VCaP (cell line): ENCODE data around the gene SLC4A1.

ENCODE experiments used
- H3K27ac ChIP-seq: fragments of 450-650 bp; 2 replicates; pipeline ENCODE4 v1.5.1; 2017
- TF ChIP-seq, protein P1 (sequence below): fragments of 450-650 bp; conservative IDR thresholded peaks from 2 replicates; pipeline ENCODE4 v1.5.1; 2017; ENCODE audit warnings: mild to moderate bottlenecking, moderate library complexity

Gene SLC4A1

DNA sequence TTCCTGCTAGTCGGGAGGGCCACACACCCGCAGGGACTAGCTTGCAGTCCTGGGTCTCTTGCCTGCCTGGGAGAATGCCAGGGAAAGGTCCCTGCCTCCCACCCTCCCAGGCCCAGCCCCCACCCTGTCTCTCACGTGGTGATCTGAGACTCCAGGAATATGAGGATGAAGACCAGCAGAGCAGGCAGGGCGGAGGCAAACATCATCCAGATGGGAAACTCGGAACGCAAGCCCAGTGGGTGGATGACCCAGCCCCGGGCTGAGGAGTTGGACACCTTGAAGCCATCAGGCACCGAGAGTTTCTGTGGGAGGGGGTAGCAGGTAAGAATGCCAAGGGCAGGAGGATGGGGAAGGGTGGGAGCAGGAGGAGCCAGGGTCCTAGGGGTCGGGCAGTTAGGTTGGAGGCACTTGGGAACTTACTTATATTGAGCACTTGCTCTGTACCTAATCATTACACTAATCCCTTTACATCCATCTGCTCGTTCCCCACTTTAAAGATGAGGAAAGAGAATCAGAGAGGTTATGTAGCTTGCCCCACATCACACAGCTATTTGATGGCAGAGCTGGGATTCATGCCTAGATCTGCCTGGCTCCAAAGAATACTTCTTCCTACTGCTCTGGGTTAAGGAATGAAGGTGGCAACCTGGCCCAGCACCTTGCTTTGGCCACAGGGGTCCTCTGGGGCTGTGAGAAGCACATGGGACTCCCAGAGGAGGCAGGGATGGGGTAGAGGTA is 13.4 kb downstream of the SLC4A1 start:
- TF ChIP-seq, protein P1, sequence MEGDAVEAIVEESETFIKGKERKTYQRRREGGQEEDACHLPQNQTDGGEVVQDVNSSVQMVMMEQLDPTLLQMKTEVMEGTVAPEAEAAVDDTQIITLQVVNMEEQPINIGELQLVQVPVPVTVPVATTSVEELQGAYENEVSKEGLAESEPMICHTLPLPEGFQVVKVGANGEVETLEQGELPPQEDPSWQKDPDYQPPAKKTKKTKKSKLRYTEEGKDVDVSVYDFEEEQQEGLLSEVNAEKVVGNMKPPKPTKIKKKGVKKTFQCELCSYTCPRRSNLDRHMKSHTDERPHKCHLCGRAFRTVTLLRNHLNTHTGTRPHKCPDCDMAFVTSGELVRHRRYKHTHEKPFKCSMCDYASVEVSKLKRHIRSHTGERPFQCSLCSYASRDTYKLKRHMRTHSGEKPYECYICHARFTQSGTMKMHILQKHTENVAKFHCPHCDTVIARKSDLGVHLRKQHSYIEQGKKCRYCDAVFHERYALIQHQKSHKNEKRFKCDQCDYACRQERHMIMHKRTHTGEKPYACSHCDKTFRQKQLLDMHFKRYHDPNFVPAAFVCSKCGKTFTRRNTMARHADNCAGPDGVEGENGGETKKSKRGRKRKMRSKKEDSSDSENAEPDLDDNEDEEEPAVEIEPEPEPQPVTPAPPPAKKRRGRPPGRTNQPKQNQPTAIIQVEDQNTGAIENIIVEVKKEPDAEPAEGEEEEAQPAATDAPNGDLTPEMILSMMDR, result no peak
- H3K27ac ChIP-seq, result no peak overlapping the region

DNA sequence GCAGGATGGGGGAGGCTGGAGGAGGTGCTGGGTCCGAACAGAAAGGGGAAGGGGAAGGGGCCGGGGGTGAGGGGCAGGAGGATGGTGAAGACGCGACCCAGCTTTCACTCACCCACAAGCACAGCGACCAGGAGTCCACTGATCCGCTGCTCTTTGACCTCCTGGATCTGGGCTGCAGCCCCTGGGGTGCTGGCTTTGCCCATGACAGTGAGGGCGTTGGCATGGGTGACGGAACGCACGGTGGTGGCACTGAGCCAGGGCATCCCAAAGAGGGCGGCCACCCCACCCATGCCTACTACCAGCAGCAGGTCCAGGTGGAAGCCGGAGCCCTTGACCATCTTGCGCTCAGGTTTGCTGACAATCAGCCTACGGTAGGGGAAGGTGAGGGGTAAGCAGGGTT is 14.9 kb downstream of the SLC4A1 start:
- TF ChIP-seq, protein P1, result no peak
- H3K27ac ChIP-seq, result no peak overlapping the region

DNA sequence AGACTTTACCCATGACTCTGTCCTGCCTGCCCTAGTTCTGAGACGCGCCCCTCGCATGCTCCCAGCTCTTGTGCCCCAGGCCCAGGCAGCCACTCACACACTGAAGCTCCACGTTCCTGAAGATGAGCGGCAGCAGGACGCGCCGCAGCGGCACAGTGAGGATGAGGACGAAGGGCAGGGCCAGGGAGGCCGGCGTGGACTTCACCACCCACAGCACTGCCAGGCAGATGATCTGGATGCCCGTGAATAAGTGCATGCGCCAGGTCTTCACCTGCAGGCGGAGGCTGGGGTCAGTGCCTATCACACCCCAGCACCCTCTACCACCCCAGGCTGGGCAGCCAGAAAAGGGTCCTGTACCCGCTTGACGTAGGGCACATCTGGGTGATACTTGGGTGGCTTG is 16.9 kb downstream of the SLC4A1 start:
- no peak overlapping the region for H3K27ac ChIP-seq
- TF ChIP-seq, protein P1, result no peak

DNA sequence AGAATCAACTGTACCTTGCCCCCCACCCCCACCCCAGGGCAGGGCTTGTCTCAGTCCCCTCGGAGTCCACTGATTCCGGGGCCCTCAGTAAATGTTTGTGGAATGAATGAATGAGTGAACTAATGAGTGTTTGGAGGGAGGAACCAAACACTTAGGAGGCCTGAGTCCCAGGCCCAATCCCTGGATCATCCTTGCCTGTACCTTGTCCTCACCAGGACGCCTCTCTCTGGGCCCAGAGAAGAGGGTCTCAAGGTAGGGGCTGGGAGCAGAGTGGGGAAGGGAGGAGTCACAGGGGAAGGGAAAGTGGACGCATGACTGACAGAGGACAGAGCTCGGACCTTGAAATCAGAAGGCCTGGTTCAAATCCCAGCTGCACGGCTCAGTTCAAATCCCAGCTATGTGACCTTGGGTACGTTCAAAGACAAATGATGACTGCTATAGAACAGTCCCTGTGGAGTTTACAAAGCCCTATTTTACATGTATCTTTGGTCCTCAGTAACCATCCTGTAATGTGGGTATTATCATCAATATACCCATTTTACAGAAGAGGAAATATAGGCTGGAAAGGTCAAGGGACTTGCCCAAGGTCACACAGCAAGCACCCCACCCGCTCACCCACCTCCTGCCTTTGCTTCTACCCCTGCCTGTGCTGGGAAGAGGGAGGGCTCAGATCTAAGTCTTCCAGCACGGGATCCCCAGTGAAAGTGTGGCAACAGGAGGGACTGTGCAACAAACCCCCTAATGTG is 18.3 kb downstream of the SLC4A1 start:
- no peak overlapping the region for H3K27ac ChIP-seq
- TF ChIP-seq, protein P1, result no peak

DNA sequence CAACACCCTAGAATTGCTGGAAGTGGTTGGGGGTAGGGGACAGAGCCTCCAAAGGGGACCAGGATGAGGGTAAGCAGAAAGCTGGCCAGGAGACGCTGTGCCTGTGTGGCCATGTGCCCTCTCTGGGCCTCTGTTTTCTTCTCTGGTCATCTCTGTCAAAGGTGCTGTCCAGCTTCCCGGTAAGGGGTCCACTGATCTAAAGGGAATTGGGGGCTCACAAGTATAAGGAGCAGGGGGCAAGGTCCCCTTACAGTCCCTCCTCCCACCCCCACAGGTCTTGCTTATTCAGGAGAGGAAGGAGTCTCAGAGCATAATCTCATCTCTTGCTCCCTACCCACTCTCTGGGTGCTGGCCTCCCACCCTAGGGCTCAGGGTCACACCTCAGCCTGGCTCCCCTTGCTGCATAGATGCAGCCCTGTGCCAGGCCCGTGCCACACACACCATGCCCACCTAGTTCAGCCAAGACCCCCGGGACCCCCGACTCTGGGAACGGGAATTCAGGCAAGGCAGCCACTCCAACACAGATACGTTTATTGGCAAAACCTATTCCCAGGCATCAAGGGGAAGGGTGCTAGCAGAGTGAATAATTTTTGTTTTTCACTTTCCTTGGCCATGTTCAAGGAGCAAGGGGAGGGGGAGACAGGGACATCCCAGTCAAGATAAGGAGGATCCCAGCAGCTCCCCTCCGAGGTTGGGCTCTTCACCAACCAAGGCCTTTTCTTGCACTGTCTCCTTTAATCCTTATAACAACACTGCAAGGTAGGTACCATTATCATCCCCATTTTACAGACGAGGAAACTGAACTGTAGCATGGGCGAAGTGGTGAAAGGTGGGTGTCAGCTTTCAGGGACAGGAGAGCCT is 19.8 kb downstream of the SLC4A1 start:
- TF ChIP-seq, protein P1, result no peak
- peak overlapping the region; percentile 31; the same call in 1 of the 2 replicates for H3K27ac ChIP-seq

DNA sequence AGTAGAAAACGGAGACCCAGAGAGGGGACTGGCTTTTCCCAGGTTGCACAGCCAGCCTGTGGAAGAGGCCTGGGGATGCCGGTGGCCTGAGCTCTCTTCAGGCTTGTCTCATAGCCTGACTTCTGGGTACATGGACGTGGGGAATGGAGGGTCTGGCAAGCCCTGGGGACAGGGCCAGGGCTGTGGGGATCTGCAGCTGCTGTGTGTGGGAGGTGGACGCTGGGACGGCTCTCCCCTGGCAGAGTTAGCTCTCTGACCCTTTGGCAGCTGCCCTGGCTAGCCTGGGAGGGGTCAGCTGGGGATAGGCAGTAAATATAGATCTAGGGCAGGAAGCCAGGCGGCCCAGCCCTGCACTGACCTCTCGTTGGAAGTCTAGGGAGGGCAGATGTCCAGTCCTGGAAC is 20.5 kb downstream of the SLC4A1 start:
- TF ChIP-seq, protein P1, result no peak
- H3K27ac ChIP-seq, result peak overlapping the region; percentile 31; the same call in 1 of the 2 replicates
